Measurements from ENCODE around the gene GATA6. TPM values are rescaled to one million over a fixed set of nuclear protein-coding genes. Genes with fewer than 3 reads are reported as not detected.

GATA6 gene
- total RNA-seq, 1 experiment from 2014 or later, result 0.31 TPM

GRCh38 chr18:22223254-22223964, 54.0 kb downstream of the GATA6 start:
- in situ Hi-C loops (cut with HindIII; ENCODE audit: low sequenced_read_pairs), result no loop called here
- no peak for DNase-seq (ENCODE audit: low spot score)

GRCh38 chr18:22223965-22224322, 54.6 kb downstream of the GATA6 start:
- in situ Hi-C loops (cut with HindIII; ENCODE audit: low sequenced_read_pairs), result no loop called here

GRCh38 chr18:22224339-22224738, 55.0 kb downstream of the GATA6 start:
- in situ Hi-C loops (cut with HindIII; ENCODE audit: low sequenced_read_pairs), result no loop called here
- DNase-seq (ENCODE audit: low spot score), result no peak

More at GRCh38 chr18:22223965-22224322, 54.6 kb downstream of the GATA6 start:
- no peak for DNase-seq (ENCODE audit: low spot score)

GRCh38 chr18:22226801-22227200, 57.4 kb downstream of the GATA6 start:
- in situ Hi-C loops (cut with HindIII; ENCODE audit: low sequenced_read_pairs), result no loop called here
- DNase-seq (ENCODE audit: low spot score), result no peak

- no peak for DNase-seq (ENCODE audit: low spot score)
- in situ Hi-C loops (cut with HindIII; ENCODE audit: low sequenced_read_pairs), result no loop called here
Observed at GRCh38 chr18:22228976-22229375, 59.6 kb downstream of the GATA6 start.

- in situ Hi-C loops (cut with HindIII; ENCODE audit: low sequenced_read_pairs), result no loop called here
- no peak for DNase-seq (ENCODE audit: low spot score)
Observed at GRCh38 chr18:22229456-22230124, 60.2 kb downstream of the GATA6 start.

- DNase-seq (ENCODE audit: low spot score), result no peak
- in situ Hi-C loops (cut with HindIII; ENCODE audit: low sequenced_read_pairs), result no loop called here
Observed at GRCh38 chr18:22230471-22230945, 61.1 kb downstream of the GATA6 start.

GRCh38 chr18:22233266-22233665, 63.9 kb downstream of the GATA6 start:
- in situ Hi-C loops (cut with HindIII; ENCODE audit: low sequenced_read_pairs), result no loop called here

GRCh38 chr18:22238036-22238435, 68.6 kb downstream of the GATA6 start:
- no peak for DNase-seq (ENCODE audit: low spot score)
- in situ Hi-C loops (cut with HindIII; ENCODE audit: low sequenced_read_pairs), result no loop called here

More at GRCh38 chr18:22233266-22233665, 63.9 kb downstream of the GATA6 start:
- no peak for DNase-seq (ENCODE audit: low spot score)

GRCh38 chr18:22238681-22239080, 69.3 kb downstream of the GATA6 start:
- in situ Hi-C loops (cut with HindIII; ENCODE audit: low sequenced_read_pairs), result no loop called here
- no peak for DNase-seq (ENCODE audit: low spot score)

GRCh38 chr18:22241921-22242361, 72.6 kb downstream of the GATA6 start:
- no peak for DNase-seq (ENCODE audit: low spot score)
- in situ Hi-C loops (cut with HindIII; ENCODE audit: low sequenced_read_pairs), result no loop called here

GRCh38 chr18:22243513-22243912, 74.1 kb downstream of the GATA6 start:
- in situ Hi-C loops (cut with HindIII; ENCODE audit: low sequenced_read_pairs), result no loop called here
- no peak for DNase-seq (ENCODE audit: low spot score)

GRCh38 chr18:22250026-22250425, 80.6 kb downstream of the GATA6 start:
- no peak for DNase-seq (ENCODE audit: low spot score)
- in situ Hi-C loops (cut with HindIII; ENCODE audit: low sequenced_read_pairs), result no loop called here

GRCh38 chr18:22250591-22250996, 81.2 kb downstream of the GATA6 start:
- in situ Hi-C loops (cut with HindIII; ENCODE audit: low sequenced_read_pairs), result no loop called here
- no peak for DNase-seq (ENCODE audit: low spot score)

Other genes with a start within 250 kb of the GATA6 start
- 0.03 TPM in 1 of 2 replicates, not detected in the other for gene CTAGE1, start 248.3 kb downstream of the GATA6 start, total RNA-seq (2014; rRNA removed; shearing (Covaris generic))

Data from G401 (cell line).